Right lobe of liver (tissue), 4 donors: ENCODE data around the gene ZNF45.

Experiments
- CTCF ChIP-seq, 4 donors: fragments of 200-600 bp in 3 of 4; fragments of 450-650 bp in 1 of 4; IDR thresholded peaks; one replicate each; pipeline versions ENCODE4 v1.5.1 to v1.8.0; 2016 to 2022; ENCODE audit warnings: antibody characterized with exemption in 4 of 4, mild to moderate bottlenecking in 2 of 4
- POLR2A ChIP-seq: fragments of 450-650 bp; IDR thresholded peaks from one replicate; pipeline ENCODE4 v1.6.1; 2017; ENCODE audit warnings: antibody characterized with exemption, mild to moderate bottlenecking
- donor health status: DM: no; HTN: no; CAD: no.
- donor health status: DM: no; HTN: no; CAD: no.
- donor health status: DM: no; HTN: yes; CAD: no.

DNA sequence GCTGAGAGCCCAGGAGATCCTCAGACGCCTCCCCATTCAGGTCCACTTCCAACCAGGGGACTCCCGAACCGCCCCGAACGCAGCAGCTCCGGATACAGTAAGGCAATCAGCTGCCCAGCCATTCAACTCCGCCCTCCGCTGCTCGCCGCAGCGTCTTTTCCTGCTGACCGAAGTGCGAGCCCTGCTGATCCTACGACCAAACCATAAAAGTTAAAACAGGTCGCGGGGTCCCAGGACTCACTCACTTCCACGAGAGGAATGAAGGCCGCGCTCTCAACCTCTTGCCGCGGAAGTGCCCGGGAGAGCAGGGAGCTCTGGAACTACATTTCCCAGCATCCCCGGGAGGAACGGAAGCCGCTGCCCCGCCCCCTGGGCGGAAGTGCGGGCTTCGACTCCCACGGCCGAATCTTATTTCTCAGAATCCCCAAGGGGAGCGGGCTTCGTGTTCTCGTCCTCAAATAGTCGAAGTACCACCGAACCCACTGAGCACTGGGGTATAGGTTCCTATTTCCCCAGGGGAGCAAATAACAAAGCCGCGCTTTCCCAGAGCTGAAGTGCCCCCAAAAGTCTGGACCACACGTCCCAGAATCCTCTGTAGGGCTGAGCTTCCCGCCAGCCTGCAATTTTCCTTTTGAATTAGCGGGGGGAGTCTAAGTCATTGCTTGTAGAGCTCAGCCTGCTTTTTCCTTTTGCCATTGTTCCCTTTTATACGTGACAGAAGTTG is at the start of gene ZNF45:
- no peak for TF ChIP-seq CTCF (IDR thresholded peaks at IDR 0.05)
- TF ChIP-seq POLR2A, result peak; percentile 50
